SH-SY5Y (cell line): ENCODE measurements around the gene ZNF680.

Source experiments
- GATA2 ChIP-seq: IDR thresholded peaks from 2 replicates; pipeline ENCODE4 v1.6.1; 2011; ENCODE audit warnings: mild to moderate bottlenecking, low read depth, low read length
- GATA3 ChIP-seq: IDR thresholded peaks from 2 replicates; pipeline ENCODE4 v1.6.1; 2011; ENCODE audit warnings: low read depth, mild to moderate bottlenecking, low read length, moderate library complexity

DNA sequence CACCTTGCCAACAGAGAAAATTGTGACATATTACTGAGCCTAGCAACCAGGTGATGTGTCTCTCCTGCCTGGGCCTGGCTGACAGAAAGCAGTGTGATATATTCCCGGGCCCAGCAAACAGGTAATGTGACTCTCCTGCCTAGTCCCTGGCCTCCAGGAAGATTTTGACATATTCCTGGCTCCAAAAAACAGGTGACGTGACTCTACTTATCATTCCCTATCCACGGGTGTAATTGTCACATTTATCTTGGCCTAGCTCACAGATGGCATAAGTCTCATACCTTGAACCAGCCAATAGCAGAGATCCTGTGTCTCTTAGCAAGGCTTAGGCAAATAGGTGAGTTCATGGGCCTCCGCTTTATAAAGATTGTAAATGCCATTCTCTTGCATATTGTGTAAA lies 49.6 kb upstream of the ZNF680 start:
- TF ChIP-seq GATA3 (no peak), GATA2 (no peak)
